PC-9 (cell line): ENCODE measurements around the gene TSKS. TPM values are rescaled to one million over a fixed set of nuclear protein-coding genes. Genes with fewer than 3 reads are reported as not detected.

Experiments used
- BruUV-seq: library from RNA; stranded (reverse); fragments of 400-500 nt; replicated peaks from 2 replicates; lab custom pipeline; 2021; lab: Mats Ljungman, UMichigan
- CTCF ChIA-PET: fragments of 300-600 bp; sonication (Branson Sonifier 250); formaldehyde crosslinking; loops from one replicate; lab custom pipeline; 2022; ENCODE audit warnings: antibody characterized with exemption; lab: Charles Lee
- POLR2A ChIA-PET: fragments of 300-600 bp; sonication (Branson Sonifier 250); formaldehyde crosslinking; loops from one replicate; lab custom pipeline; 2022; ENCODE audit warnings: antibody characterized with exemption; ENCODE audit not compliant: unreplicated experiment; lab: Charles Lee
- DNase-seq, 2 experiments: peaks; one replicate each; pipeline versions ENCODE4 v3.0.0 to v3.0.0-alpha.2; 2015 to 2022; ENCODE audit warnings: mixed read lengths in 1 of 2
- H2AFZ ChIP-seq: fragments of 200-600 bp; sonication (generic); 2 replicates; pipeline ENCODE4 v1.8.1; 2017; ENCODE audit warnings: antibody characterized with exemption
- H3F3A ChIP-seq: fragments of 200-600 bp; sonication (generic); 2 replicates; pipeline ENCODE4 v1.8.1; 2017; ENCODE audit warnings: antibody characterized with exemption, mild to moderate bottlenecking, low read depth; ENCODE audit not compliant: insufficient read depth
- H3K27ac ChIP-seq: fragments of 200-600 bp; sonication (generic); 2 replicates; pipeline ENCODE4 v1.6.1; 2016; ENCODE audit warnings: mixed run types
- H3K27me3 ChIP-seq: fragments of 200-600 bp; sonication (generic); 2 replicates; pipeline ENCODE4 v1.6.1; 2016; ENCODE audit warnings: low read depth, mixed run types; ENCODE audit not compliant: insufficient read depth
- H3K36me3 ChIP-seq: fragments of 200-600 bp; sonication (generic); 2 replicates; pipeline ENCODE4 v1.6.1; 2016; ENCODE audit warnings: low read depth, mixed run types
- H3K4me1 ChIP-seq: fragments of 200-600 bp; sonication (generic); replicated peaks from 2 replicates; pipeline ENCODE4 v1.6.1; 2016; ENCODE audit warnings: mixed run types; ENCODE audit not compliant: insufficient read depth
- H3K4me2 ChIP-seq: fragments of 200-600 bp; sonication (generic); 2 replicates; pipeline ENCODE4 v1.6.1; 2017; ENCODE audit warnings: mixed run types
- H3K4me3 ChIP-seq: fragments of 200-600 bp; sonication (generic); 2 replicates; pipeline ENCODE4 v1.6.1; 2016; ENCODE audit warnings: mixed run types
- H3K79me2 ChIP-seq: fragments of 200-600 bp; sonication (generic); 2 replicates; pipeline ENCODE4 v1.6.1; 2017; ENCODE audit warnings: low read depth, mixed run types
- H3K9me2 ChIP-seq: fragments of 200-600 bp; sonication (generic); 2 replicates; pipeline ENCODE4 v1.8.1; 2017; ENCODE audit warnings: mild to moderate bottlenecking; ENCODE audit not compliant: insufficient read depth
- H3K9me3 ChIP-seq: fragments of 200-600 bp; sonication (generic); 2 replicates; pipeline ENCODE4 v1.8.1; 2016; ENCODE audit warnings: low read depth; ENCODE audit not compliant: insufficient read depth
- H4K20me1 ChIP-seq: fragments of 200-600 bp; sonication (generic); 2 replicates; pipeline ENCODE4 v1.8.1; 2017; ENCODE audit not compliant: insufficient read depth
- EZH2 ChIP-seq: fragments of 200-600 bp; sonication (generic); IDR thresholded peaks from 2 replicates; pipeline ENCODE4 v1.8.0; 2017; ENCODE audit warnings: antibody characterized with exemption, low read depth
- intact Hi-C: fragments of 100-400 bp; cut with micrococcal nuclease; formaldehyde crosslinking; loops from one replicate; pipeline ENCODE4 v1.10.0; 2022; ENCODE audit not compliant: unreplicated experiment
- total RNA-seq: library from RNA; stranded (reverse); gene quantifications from 2 replicates; pipeline ENCODE4 v1.2.3, GENCODE V29; 2021
- TF ChIP-seq, protein P1 (sequence below): fragments of 200-600 bp; sonication (generic); conservative IDR thresholded peaks from 2 replicates; pipeline ENCODE4 v1.6.1; 2017; ENCODE audit warnings: mixed run types, antibody characterized with exemption, mild to moderate bottlenecking, moderate library complexity

TSKS gene
- total RNA-seq, 1 experiment from 2014 or later = not detected

DNA sequence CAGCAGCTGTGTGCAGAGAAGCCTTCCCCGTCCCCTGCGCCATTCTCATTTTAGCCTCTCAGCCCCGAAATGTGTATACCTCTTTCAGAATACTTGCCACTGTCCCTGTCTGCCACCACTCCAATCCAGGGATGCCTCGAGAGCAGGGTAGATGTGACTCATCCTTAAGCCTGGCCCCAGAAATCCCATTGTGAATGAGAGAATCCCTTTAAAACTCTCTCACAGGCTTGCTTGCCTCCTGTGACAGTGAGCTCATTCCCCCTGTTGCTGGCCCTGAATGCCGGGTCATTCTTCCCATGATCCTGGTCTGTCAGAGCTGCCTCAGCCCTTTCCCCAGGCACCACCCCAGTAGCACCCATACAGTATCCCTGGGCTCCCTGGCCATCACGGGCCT is 13.3 kb upstream of the TSKS start:
- TF ChIP-seq, protein P1, sequence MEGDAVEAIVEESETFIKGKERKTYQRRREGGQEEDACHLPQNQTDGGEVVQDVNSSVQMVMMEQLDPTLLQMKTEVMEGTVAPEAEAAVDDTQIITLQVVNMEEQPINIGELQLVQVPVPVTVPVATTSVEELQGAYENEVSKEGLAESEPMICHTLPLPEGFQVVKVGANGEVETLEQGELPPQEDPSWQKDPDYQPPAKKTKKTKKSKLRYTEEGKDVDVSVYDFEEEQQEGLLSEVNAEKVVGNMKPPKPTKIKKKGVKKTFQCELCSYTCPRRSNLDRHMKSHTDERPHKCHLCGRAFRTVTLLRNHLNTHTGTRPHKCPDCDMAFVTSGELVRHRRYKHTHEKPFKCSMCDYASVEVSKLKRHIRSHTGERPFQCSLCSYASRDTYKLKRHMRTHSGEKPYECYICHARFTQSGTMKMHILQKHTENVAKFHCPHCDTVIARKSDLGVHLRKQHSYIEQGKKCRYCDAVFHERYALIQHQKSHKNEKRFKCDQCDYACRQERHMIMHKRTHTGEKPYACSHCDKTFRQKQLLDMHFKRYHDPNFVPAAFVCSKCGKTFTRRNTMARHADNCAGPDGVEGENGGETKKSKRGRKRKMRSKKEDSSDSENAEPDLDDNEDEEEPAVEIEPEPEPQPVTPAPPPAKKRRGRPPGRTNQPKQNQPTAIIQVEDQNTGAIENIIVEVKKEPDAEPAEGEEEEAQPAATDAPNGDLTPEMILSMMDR = no peak
- TF ChIP-seq EZH2 = no peak
- no peak for DNase-seq
- Histone ChIP-seq H3K4me1 (no peaks in the 10 kb centered on the region), H3K4me2 (no peak overlapping the region), H3K4me3 (no peak overlapping the region), H3K27ac (no peak overlapping the region), H3K27me3 (no peaks in the 10 kb centered on the region), H4K20me1 (peaks cover 18% of the 10 kb centered on the region), H3K36me3 (no peaks in the 10 kb centered on the region), H3K9me3 (no peaks in the 10 kb centered on the region), H3F3A (peaks cover 8% of the 10 kb centered on the region; the same call in 1 of the 2 replicates), H2AFZ (no peak overlapping the region), H3K9me2 (no peaks in the 10 kb centered on the region), H3K79me2 (no peaks in the 10 kb centered on the region)
- intact Hi-C loops = no loop called here
- no TSS peak for BruUV-seq
- ChIA-PET POLR2A (interaction anchor here (0.5 to 0.7 kb wide), 2 partner anchors 20 to 59 kb away, joined by 3 to 4 read pairs; no protein-coding TSS in a partner anchor), CTCF (no interaction called here)

DNA sequence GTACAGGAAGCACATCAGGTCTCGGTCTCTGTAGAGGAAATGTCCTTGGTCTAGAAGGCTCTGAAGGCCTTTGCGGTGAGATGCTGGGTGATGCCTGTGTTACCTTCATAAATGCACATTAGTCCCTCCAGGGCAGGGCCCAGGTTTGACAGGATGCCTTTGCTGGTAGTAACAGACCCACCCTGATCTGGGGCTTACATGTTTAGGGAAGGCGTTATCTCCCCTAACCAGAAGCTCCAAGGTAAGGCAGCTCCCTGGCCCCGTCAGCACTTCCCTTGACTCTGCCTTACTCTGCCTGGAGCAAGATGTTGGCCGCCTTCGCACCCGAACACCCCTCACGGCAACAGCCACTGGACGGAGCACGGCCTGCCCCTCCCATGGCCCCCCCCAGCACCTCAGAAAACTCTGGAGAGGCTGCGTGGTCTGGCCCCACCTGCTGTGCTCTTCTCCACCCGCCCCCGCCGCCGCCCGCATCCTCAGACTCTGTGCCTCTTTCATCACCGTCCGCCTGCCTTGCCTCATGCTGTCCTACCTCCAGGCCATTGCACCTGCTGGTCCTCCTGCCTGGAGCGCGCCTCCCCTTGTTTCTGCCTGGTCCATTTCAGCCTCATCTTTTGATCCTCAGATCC is 12.8 kb upstream of the TSKS start:
- CTCF ChIA-PET = no interaction called here
- TF ChIP-seq, protein P1 = no peak
- no peak for TF ChIP-seq EZH2
- Histone ChIP-seq H3K4me3 (no peak overlapping the region), H3K79me2 (no peaks in the 10 kb centered on the region), H3F3A (peaks cover 8% of the 10 kb centered on the region; the same call in 1 of the 2 replicates), H2AFZ (no peak overlapping the region), H3K36me3 (no peaks in the 10 kb centered on the region), H4K20me1 (peaks cover 18% of the 10 kb centered on the region), H3K9me3 (no peaks in the 10 kb centered on the region), H3K4me1 (no peaks in the 10 kb centered on the region), H3K27ac (no peak overlapping the region), H3K9me2 (no peaks in the 10 kb centered on the region), H3K4me2 (no peak overlapping the region), H3K27me3 (no peaks in the 10 kb centered on the region)
- intact Hi-C loops = no loop called here
- POLR2A ChIA-PET = no interaction called here
- no peak for DNase-seq
- BruUV-seq = no TSS peak

DNA sequence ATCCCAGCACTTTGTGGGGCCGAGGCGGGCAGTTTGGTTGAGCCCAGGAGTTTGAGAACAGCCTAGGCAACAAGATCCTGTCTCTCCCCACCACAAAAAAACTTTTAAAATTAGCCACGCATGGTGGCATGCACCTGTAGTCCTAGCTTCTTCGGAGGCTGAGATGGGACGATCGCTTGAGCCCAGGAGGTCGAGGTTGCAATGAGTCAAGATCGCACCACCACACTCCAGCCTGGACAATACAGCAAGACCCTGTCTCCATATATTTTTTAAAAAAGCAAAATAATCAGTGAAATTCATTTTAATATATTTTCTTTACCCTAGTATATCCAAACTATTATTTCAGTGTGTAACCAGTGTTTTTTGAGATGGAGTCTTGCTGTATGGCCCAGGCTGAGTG is 11.9 kb upstream of the TSKS start:
- H3K27me3 ChIP-seq = no peaks in the 10 kb centered on the region
- H3K9me2 ChIP-seq = no peaks in the 10 kb centered on the region
- H3F3A ChIP-seq = peaks cover 8% of the 10 kb centered on the region; the same call in 1 of the 2 replicates
- no peak overlapping the region for H3K27ac ChIP-seq
- TF ChIP-seq, protein P1 = no peak
- TF ChIP-seq EZH2 = no peak
- H3K4me2 ChIP-seq = no peak overlapping the region
- H4K20me1 ChIP-seq = peaks cover 23% of the 10 kb centered on the region
- ChIA-PET POLR2A (interaction anchor here (0.6 kb wide), 1 partner anchor 41 kb away, joined by 4 read pairs; no protein-coding TSS in a partner anchor), CTCF (no interaction called here)
- H3K79me2 ChIP-seq = no peaks in the 10 kb centered on the region
- no TSS peak for BruUV-seq
- DNase-seq = no peak
- no peak overlapping the region for H2AFZ ChIP-seq
- no peak overlapping the region for H3K4me3 ChIP-seq
- intact Hi-C loops = no loop called here
- no peaks in the 10 kb centered on the region for H3K36me3 ChIP-seq
- H3K4me1 ChIP-seq = no peaks in the 10 kb centered on the region
- H3K9me3 ChIP-seq = no peaks in the 10 kb centered on the region
